AG08395 (cell line): Measurements from ENCODE around the gene AGER.

ENCODE experiments used
- DNase-seq: peaks from one replicate; pipeline ENCODE4 v3.0.0; 2012; ENCODE audit warnings: mixed read lengths, low spot score

Gene AGER

GRCh38 chr6:32168807-32169591, 15.1 kb downstream of the AGER start:
- DNase-seq, result no peak

- DNase-seq, result no peak
Observed at GRCh38 chr6:32168350-32168749, 15.7 kb downstream of the AGER start.

DNA sequence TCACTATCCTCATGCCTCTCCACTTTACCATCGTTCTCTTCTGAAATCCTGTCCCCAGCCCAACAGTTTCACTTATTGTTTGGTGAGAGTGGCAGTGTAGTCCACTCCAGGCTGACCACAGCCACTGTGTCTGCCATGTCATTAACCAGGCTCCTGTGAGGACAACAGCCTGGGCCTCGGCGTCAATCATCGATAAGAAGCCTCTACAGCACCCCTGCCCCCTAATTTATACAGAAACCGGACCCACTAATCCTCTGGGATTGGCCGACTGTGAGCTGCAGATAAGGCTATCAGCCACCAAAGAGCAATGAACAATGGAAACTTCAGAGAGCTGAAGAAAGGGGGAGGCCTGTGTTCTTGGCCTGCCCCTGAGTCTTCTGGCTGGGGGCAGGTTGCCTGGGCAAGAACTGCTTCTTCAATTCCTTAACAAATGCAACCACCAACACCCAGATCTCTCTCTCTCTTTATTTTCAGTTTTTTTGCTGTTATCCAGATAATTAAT, 16.2 kb downstream of the AGER start:
- no peak for DNase-seq

DNA sequence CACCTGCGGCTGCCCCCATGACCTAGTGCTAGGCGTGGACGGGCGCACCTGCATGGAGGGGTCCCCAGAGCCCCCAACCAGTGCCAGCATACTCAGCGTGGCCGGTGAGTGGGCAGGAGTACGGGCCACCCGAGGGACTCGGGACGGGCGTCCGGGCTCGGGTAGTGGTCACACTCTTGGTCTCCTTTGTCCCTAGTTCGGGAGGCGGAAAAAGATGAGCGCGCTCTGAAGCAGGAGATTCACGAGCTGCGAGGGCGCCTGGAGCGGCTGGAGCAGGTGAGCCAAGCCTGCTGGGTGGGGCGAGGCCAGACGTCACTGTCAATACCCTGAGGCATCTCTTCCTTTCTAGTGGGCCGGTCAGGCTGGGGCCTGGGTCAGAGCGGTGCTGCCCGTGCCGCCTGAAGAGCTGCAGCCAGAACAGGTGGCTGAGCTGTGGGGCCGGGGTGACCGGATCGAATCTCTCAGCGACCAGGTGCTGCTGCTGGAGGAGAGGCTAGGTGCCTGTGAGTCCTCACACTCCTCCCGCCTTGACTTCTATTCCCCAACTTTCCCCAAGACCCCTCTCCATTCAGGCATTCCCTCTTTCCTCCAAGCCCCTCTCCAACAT, 16.8 kb downstream of the AGER start:
- no peak for DNase-seq

DNA sequence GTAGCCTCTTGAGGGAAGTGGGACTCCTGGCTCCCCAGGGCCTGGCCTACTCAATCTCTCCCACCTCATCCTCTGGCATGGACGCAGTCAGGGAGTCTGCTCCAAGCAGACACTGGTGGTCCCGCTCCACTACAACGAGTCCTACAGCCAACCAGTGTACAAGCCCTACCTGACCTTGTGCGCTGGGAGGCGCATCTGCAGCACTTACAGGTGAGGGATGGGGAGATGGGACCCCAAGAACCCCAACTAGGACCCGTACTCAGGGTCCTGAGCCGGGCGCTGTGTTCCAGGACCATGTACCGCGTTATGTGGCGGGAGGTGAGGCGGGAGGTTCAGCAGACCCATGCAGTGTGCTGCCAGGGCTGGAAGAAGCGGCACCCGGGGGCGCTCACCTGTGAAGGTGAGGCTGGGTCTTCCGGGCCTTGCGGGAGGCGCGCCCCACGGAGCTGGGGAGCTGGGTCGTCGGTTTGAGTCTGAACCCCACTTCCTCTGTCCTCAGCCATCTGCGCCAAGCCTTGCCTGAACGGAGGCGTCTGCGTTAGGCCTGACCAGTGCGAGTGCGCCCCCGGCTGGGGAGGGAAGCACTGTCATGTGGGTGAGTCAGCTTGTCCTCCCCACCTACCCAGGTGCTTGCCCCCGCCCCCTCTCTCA, 17.5 kb downstream of the AGER start:
- DNase-seq, result no peak

GRCh38 chr6:32164295-32164694, 19.8 kb downstream of the AGER start, which contains the start of gene EGFL8:
Gene EGFL8, plus strand, starts transcription at chr6:32164595. Its CDS starts 1,571 bp downstream, at chr6:32166166.
- DNase-seq, result no peak

- no peak for DNase-seq
Observed at GRCh38 chr6:32163559-32164258, 20.3 kb downstream of the AGER start.

GRCh38 chr6:32158052-32158451, 26.0 kb downstream of the AGER start:
- DNase-seq, result no peak

DNA sequence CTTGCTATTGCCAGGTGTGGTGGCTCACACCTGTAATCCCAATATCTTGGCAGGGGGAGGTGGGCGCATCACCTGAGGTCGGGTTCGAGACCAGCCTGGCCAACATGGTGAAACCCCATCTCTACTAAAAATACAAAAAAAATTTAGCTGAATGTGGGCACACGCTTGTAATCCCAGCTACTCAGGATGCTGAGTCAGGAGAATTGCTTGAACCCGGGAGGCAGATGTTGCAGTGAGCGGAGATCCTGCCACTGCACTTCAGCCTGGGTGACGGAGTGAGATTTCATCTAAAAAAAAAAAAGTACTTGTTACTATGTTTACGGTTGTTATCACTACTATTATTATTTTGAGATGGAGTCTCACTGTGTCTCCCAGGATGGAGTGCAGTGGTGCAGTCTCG, 27.2 kb downstream of the AGER start:
- DNase-seq, result no peak

DNA sequence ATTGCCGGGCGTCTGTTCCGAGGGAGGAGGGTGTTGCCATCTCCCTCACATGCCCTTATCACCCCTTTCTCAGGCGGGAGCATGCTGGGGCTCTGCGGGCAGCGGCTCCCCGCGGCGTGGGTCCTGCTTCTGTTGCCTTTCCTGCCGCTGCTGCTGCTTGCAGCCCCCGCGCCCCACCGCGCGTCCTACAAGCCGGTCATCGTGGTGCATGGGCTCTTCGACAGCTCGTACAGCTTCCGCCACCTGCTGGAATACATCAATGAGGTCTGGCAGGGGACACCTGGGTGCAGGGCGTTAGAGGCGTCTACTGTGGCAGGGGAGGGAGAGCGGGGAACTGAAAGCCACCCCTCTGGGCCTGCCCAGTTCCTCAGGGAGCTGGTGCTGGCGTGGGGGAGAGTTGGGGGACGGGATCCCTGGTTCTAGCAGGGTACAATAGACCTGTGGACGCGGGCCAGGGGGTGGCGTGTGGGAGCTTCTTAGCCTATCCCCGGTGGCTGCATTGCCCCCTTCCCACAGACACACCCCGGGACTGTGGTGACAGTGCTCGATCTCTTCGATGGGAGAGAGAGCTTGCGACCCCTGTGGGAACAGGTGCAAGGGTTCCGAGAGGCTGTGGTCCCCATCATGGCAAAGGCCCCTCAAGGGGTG, 29.4 kb downstream of the AGER start:
- DNase-seq, result peak; percentile 75

- peak; percentile 89 for DNase-seq
Observed at GRCh38 chr6:32153564-32154513, 30.2 kb downstream of the AGER start, which contains the start of gene PPT2. Gene PPT2, plus strand, starts transcription at chr6:32154141. Its CDS starts 454 bp downstream, at chr6:32154595.

DNA sequence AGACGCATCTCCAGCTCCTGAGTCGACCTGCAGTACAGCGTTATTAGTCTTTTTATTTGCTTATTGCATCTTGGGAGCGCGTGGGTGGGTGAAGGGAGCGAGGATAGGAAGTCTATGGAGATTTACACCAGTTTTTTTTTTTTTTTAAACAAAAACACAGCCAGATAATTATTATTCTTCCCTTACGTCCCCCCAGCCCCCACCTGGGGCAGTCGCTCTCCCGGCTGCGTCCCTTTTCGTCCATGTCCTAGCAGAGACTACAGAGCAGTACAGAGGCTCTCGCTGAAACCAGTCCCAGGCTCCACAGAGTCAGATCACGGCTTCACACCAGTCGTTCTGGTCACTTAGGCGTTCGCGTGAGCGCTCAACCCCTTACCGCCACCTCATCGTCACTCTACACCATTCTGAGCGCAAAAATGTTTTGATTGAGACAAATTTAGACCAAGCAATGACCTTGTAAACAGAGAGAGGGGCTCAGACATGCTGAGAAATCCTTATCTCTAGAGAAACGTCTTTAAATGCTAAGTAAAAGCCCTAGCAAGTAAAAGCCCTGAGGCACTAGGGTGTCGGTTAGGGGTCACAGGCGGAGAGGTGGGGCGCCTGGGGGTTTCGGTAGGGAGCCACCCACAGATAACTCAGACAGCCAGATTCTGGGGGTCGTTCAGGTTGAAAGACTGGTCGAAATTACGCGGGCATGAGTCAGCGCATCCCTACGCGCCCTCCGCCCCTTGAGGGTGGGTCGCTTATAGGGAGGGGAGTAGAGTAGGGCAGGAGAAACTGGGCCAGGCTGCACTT, 31.1 kb downstream of the AGER start:
- DNase-seq, result no peak

- peak; percentile 44 for DNase-seq
Observed at GRCh38 chr6:32151863-32152768, 31.9 kb downstream of the AGER start, which contains the start of gene PRRT1. Gene PRRT1, minus strand, starts transcription at chr6:32151939. Its CDS starts 112 bp downstream, at chr6:32151827.

DNA sequence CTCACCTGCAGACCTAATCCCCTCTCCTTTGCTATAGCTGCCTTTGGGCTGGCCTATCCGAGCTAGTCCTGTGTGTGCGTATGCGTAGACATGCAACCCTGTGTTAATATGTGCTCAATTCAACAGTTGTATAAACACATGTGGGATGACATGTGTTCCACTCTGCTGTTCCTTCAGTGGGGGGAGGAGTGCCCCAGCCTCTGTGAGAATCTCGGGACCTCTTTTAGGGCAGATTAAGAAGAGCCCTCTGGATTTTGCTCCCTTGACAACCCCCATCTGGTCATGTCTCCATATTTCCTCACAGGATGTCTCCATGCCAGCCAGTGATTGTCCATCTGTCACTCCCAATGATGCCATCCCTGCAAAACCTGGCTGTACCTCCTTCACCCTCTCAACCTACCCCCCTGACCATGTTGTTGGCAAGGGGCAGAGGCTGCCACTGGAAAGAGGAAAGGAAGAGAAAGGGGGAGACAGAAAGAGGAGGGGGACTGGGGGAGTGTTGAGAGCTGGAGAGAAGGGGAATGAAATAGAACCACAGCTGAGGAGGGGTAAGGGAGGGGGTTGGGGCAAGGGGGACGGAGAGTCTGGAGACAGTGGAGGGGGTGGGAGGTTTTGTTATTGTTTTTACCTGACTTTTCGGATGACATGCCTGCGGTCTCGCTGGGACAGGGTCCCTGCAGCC, 32.7 kb downstream of the AGER start:
- no peak for DNase-seq

DNA sequence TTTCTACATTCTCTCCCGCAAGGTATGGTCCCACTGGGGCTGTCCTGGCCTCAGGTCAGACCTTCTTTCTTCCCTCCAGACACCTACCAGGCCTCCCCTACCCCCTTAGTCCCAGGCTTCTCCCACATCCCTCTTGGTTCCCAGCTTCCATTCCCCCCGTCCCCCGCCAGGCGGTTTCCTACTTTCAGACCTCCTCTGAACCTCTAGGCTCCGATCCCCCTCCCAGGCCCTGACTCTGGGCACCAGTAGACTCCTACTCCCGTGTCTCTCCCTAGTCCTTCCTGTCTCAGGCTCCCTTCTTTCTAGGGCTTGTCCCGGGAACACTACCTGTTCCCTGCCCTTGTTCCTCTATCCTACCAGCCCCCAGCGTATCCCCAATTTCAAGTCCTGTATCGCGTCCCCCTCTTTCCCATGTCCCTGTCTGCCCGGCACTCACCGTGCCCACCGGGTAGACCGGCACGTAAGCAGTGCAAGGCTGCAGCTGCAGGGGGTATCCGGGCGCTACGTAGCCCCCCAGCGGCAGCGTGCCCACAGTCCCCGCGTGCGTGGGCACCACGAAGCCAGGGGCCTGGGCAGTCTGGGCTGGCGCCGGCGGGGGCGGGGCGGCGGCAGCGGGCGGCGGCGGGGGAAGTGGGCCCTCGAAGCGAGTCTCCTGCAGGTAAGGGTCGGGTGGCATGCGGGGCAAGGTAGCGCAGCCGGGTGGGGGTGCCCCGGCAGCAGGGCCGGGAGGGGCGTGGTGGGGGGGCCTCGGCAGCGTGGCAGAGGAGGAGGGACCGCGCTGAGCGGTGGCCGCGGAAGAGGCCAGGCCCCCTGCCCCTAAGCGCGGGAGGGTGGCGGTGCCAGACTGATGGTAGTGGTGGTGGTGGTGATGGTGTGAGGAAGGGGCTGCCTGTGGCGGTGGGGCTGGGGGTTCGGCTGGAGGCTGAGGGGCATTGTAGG, 33.9 kb downstream of the AGER start:
- no peak for DNase-seq

DNA sequence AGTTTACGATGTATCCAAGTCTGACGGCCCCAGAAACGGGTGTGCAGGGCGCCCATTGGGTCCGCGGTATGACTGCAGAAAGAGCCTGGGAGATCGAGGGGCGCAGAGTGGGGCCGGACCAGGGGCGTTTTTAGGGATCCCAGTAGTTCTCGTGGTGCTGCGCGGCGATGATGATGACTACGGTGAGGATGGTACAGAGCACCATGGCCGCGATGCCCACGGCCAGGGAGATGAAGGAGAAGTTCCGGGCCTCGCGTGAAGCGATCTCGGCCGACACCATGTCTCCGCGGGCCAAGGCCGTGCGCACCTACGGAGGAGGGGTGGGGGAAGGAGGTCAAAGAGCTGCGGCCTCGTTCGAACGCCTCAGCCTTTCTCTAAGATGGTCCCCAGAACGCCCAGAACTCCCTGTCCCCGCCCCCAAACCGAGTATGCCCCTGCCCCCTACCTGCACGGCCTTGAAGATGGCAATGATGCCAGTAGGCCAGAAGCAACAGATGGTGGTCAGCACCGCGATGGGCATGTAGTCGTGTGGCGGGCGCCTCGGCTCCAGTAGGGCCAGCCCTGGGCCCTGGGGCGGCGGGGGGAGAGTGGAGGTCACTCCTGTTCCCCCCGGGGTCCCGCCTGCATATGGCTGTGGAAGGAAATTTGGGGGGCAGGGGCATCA, 34.8 kb downstream of the AGER start:
- no peak for DNase-seq
